ENCODE measurements around the gene SPP1.

GRCh38 chr4:87965501-87965975 lies 10.0 kb upstream of the SPP1 start:
- no peak for TF ChIP-seq EP300 (IDR thresholded peaks at IDR 0.05)
- TF ChIP-seq, protein P1, sequence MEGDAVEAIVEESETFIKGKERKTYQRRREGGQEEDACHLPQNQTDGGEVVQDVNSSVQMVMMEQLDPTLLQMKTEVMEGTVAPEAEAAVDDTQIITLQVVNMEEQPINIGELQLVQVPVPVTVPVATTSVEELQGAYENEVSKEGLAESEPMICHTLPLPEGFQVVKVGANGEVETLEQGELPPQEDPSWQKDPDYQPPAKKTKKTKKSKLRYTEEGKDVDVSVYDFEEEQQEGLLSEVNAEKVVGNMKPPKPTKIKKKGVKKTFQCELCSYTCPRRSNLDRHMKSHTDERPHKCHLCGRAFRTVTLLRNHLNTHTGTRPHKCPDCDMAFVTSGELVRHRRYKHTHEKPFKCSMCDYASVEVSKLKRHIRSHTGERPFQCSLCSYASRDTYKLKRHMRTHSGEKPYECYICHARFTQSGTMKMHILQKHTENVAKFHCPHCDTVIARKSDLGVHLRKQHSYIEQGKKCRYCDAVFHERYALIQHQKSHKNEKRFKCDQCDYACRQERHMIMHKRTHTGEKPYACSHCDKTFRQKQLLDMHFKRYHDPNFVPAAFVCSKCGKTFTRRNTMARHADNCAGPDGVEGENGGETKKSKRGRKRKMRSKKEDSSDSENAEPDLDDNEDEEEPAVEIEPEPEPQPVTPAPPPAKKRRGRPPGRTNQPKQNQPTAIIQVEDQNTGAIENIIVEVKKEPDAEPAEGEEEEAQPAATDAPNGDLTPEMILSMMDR (IDR thresholded peaks at IDR 0.05) = no peak
- TF ChIP-seq POLR2A (IDR thresholded peaks at IDR 0.05) = no peak
